ENCODE measurements around the gene CYP2F1.
"Not testable (repeated sequence)": the region's sequence is repeated elsewhere in the genome, so short reads cannot be mapped to it uniquely, and the experiment has no call there.

The CYP2F1 gene

DNA sequence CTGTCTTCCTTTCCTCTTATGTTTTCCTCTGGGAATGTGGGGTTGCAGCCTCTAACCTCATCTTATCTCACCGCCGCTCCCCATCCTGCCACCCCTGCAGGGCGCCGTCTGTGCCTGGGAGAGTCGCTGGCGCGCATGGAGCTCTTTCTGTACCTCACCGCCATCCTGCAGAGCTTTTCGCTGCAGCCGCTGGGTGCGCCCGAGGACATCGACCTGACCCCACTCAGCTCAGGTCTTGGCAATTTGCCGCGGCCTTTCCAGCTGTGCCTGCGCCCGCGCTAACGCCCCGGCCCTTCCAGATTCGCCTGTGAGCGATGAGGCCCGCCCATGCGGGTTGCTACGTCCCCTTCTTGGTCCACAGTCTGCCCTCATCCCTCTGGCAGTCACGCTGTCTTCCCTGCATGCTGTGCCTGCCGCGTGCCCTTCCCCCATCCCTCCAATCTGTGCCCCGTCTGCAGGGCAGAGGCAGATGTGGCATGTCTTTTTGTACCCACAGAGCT is 13.6 kb downstream of the CYP2F1 start:
- not testable (repeated sequence) for H3K4me3 ChIP-seq (ENCODE audit: low read depth, low read length)
- TF ChIP-seq, protein P1, sequence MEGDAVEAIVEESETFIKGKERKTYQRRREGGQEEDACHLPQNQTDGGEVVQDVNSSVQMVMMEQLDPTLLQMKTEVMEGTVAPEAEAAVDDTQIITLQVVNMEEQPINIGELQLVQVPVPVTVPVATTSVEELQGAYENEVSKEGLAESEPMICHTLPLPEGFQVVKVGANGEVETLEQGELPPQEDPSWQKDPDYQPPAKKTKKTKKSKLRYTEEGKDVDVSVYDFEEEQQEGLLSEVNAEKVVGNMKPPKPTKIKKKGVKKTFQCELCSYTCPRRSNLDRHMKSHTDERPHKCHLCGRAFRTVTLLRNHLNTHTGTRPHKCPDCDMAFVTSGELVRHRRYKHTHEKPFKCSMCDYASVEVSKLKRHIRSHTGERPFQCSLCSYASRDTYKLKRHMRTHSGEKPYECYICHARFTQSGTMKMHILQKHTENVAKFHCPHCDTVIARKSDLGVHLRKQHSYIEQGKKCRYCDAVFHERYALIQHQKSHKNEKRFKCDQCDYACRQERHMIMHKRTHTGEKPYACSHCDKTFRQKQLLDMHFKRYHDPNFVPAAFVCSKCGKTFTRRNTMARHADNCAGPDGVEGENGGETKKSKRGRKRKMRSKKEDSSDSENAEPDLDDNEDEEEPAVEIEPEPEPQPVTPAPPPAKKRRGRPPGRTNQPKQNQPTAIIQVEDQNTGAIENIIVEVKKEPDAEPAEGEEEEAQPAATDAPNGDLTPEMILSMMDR (IDR thresholded peaks at IDR 0.05; ENCODE audit: borderline replicate concordance, insufficient read depth, low read depth, low read length), result peak; percentile 49; the same call in 1 of the 2 replicates

DNA sequence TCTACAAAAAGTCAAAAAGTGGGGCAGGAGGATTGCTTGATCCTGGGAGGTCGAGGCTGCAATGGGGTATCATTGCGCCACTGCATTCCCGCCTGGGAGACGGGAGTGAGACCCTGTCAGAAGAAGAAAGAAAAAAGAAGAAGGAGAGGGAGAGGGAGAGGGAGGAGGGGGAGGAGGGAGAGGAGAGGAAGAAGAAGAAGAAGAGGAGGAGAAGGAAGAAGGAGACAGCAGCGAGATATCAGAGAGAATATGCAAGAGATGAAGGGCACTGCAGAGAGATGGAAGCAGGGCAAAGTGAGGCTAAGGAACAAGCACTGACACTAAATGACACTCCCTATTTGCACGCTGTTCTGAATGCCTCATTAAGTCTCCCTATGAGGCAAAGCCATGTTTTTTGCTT is 14.5 kb downstream of the CYP2F1 start:
- TF ChIP-seq, protein P1 (IDR thresholded peaks at IDR 0.05; ENCODE audit: borderline replicate concordance, insufficient read depth, low read depth, low read length), result no peak
- H3K4me3 ChIP-seq (ENCODE audit: low read depth, low read length), result no peak overlapping the region

DNA sequence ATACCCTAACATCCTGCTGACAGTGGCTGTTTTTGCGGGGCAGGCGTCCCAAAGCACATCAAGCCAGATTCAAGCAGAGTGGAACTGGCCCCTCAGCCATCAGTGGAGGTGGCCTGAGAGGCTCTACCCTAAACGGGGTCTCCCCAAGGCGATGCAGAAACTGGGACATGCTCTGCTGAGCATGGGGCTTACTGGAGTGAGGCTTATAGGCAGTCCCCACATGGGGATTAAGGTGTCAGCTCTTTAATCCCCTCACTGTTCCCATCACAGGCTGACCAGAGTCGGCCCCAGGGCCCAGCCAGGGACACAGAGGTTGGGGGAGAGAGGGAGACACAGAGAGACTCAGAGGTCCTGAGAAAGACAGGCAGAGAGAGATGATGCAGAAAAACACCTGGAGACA is 17.0 kb downstream of the CYP2F1 start:
- TF ChIP-seq, protein P1 (IDR thresholded peaks at IDR 0.05; ENCODE audit: borderline replicate concordance, insufficient read depth, low read depth, low read length), result no peak
- H3K4me3 ChIP-seq (ENCODE audit: low read depth, low read length), result no peak overlapping the region

DNA sequence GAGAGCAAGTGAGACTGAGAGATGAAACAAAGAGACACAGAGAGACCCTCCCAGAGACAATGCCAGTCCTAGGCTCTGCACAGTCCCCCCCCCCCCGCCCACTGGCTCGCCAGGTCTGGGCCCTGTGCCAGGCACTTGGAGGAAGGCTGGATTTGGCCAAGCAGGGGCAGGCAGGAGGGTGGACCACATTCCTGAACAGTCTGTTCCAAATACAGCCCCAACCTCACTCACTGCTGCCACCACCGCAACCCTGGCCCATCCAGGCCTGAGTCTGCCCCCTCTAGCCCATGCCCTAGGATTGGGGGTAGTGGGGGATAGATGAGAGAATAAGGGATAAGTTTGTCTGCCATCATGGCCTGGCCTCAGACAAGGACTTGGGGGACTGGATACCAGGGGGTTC is 19.0 kb downstream of the CYP2F1 start:
- H3K4me3 ChIP-seq (ENCODE audit: low read depth, low read length), result no peak overlapping the region
- TF ChIP-seq, protein P1 (IDR thresholded peaks at IDR 0.05; ENCODE audit: borderline replicate concordance, insufficient read depth, low read depth, low read length), result no peak

DNA sequence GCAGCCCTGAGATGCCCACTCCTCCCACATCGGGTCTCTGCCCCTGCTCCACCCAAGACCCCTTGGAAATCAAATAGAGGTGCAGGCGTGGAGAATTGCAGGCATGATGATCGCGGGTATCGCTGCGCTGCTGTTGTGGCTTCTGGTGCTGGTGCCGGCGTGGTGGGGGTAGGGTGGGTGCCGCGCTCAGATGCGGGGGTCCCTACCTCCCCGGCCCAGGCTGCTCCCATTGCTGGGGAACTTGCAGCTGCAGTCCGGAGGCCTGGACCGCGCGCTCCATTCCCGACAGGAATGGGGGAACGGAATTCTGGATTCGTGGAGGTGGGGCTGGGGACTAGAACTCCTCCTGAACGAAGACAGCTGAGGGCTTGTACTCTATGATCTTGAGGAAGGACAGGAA is 20.4 kb downstream of the CYP2F1 start:
- no peak overlapping the region for H3K4me3 ChIP-seq (ENCODE audit: low read depth, low read length)
- TF ChIP-seq, protein P1 (IDR thresholded peaks at IDR 0.05; ENCODE audit: borderline replicate concordance, insufficient read depth, low read depth, low read length), result no peak

DNA sequence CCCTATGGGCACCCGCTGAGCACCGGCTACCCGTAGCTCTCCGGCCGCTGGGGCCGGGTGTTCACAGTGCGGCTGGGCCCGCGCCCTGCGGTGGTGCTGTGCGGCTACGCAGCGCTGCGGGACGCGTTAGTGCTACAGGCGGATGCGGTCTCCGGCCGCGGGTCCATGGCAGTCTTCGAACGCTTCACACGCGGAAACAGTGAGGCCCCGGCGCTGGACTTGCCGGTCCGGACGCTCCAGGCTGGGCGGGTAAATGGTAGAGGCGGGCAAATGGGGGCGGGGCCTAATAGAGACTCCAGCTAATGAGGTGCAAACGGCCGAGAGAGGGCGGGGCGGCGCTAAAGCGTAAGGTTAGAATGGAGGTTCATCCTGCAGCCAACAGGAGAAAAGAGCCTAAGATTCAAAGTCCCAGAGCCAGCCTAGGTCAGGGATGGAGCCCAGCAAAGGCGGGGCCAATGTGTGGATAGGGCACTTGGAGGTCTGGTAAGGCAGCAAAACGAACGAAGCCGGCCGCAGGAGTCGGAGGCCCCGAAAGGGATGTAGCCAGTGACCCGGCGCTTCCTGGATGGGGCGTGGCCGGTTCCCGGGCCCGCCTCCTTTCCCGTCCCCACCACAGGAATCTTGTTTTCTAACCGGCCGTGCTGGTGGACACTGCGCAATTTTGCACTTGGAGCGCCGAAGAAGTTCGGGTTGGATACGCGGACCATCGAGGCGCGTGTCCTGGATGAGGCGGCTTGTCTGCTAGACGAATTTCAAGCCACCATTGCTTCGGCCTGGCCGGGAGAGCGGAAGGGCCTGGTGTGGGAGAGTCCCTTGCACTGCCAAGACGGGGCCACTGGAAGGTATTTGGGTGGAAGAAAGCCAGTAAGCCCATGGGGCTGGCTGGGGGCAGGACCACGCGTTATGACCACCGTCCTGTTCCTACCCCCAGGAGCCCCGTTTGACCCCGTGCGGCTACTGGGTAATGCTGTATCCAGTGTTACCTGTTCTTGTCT is 21.5 kb downstream of the CYP2F1 start:
- not testable (repeated sequence) for H3K4me3 ChIP-seq (ENCODE audit: low read depth, low read length)

DNA sequence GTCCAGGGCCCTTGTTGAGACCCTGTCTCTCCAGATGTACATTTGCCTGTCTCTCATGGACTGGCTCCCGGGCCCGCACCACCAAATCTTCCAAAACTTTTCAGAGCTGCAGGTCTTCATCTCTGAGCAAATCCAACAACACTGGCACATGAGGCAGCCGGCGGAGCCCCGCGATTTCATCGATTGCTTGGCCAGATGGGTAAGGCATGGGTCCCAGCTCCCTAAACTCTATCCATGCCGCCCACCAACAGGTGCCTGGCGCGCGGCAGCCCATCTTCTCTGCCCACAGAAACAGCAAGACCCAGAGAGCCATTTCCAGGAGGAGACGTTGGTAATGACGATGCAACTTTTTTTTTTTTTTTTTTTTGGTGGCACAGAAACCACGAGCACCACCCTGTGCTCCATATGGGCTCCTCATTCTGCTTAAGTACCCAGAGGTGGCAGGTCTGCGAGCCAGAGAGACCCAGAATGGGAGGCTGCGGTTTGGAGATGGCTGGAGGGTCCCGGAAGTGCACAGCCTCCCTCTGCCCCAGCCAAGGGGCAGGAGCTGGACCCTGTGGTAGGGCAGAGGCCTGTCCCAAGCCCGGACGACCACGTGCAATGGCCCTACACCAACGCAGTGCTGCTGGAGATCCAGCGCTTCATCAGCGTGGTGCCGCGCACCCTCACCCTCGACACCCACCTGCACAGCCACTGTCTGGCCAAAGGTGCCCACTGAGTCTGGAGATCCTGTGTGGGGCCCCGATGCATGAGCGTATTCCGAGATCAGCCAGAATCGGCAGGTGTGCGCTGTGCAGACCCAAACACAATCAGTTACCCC is 22.6 kb downstream of the CYP2F1 start:
- H3K4me3 ChIP-seq (ENCODE audit: low read depth, low read length), result no peak overlapping the region
- TF ChIP-seq, protein P1 (IDR thresholded peaks at IDR 0.05; ENCODE audit: borderline replicate concordance, insufficient read depth, low read depth, low read length), result no peak

All from GM12875 (cell line).